A204.1 (cell line): ENCODE measurements around the gene FGD6.
"Not testable (repeated sequence)": the region's sequence is repeated elsewhere in the genome, so short reads cannot be mapped to it uniquely, and the experiment has no call there.

Source experiments
- FAIRE-seq: peaks from 2 replicates; lab custom pipeline; 2012; peaks lifted over from hg19 to GRCh38; lab: Jason Lieb, UNC

Gene FGD6

DNA sequence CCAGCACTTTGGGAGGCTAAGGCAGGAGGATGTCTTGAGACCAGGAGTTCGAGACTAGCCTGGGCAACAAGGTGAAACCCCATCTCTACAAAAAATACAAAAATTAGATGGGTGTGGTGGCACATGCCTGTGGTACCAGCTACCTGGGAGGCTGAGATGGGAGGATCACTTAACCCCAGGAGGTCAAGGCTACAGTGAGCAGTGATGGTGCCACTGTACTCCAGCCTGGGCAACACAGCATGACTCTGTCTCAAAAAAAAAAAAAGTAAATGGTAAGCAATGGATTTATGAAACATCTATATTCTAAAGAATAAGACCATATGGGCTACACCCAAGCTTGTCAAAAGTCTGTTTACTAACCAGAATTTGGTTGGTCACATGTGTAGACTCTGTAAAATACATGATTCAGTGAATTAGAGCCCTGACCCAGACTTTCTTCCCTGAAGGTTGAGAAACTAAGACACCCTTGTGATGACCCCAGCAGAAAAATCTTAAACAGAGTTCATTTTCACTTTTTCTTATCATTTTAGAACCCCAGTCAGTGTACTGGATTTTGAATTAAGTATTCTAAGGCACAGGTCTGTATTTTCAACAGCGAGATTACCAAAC, 12.1 kb downstream of the FGD6 start:
- FAIRE-seq, result no peak

DNA sequence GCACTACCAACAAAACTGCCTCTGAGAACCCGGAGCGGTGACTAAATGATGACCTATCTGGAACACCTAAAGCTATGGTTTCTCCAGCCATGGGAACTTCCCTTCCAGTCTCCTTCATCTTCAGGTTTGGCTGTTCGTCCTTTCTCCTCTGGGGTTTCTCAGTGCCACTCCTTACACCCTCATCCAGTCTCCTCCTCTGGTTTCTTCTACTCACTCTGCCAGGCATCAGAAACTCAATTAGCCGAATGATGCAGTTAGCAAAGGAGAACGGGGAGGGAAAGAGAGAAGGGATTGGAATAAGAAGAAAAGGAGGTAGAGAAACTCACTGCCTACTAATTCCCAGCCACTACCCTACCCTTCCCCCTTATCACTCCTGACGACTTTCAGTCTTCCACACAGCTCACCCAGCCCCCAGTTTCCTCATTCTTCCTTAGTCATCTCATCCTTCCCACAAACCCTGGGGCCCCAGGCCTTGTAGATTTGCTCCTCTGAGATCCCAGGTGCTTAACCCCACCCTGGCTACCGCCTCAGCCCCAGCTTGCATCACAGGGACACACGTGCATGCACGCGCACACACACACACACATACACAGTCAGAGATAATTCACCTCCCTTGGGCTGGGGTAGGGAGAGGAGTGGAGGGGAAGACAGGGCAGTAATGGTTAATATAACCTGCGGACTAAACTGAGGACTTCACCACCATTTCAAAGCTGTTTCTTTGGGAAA, 13.0 kb downstream of the FGD6 start:
- no peak for FAIRE-seq

DNA sequence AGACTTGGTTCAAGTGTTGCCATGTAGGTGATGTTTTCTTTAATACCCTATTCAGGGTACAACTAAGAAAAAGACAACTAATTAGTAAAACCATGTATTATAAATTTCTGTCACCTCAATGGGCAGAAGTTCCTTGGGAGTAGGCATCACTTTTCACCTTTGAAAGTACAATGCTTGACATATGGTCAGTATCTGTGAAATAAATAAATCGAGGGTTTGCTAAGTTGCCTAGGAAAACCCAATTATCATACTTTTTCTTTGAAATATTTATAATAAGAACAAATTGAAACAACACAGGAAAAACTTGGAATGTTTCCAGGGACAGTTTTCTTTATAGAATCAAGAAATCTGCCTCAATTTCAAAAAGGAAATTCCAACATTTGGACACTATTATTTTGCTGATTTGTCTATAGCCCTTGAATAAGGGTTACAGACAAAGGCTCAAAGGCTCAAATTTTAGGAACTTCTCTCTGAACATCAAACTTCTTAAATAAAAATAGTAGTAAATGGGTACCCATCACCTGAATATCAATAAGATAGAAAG, 13.7 kb downstream of the FGD6 start:
- FAIRE-seq, result no peak

DNA sequence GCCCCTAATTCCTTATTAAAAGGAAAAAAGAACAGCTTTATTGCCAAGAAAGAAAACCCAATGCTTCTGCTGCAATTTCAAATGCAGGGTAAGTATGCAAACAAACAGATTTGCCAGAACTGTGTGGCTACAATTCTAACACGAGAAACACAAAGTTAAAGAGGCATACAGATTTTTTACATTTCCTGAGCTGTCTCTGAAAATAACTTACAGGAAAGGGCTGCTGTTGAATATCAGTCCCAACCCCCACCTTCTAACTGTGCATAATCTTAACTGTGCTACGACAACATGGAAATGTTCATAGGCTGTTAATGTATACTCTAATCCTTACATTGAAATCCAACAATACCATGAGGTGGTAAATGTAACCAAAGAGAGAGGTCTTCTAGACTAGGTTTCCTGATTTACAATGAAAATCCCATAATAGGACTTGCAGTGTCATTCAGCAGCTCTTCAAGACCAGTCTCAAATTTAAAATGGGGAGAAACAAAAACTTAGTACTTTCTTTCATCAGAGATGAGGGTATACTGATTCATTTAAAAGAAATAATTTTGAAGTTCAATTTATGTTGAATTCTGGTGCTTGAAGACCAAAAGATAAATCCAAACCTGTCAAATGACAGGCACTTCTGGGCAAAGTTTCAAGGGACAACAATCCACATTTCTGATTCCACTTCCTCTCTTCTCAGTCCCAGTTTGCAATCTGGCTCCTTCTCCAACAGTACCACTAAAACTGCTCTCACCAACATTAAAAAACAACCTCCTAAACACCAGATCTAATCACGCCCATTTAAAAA, 14.4 kb downstream of the FGD6 start:
- no peak for FAIRE-seq

DNA sequence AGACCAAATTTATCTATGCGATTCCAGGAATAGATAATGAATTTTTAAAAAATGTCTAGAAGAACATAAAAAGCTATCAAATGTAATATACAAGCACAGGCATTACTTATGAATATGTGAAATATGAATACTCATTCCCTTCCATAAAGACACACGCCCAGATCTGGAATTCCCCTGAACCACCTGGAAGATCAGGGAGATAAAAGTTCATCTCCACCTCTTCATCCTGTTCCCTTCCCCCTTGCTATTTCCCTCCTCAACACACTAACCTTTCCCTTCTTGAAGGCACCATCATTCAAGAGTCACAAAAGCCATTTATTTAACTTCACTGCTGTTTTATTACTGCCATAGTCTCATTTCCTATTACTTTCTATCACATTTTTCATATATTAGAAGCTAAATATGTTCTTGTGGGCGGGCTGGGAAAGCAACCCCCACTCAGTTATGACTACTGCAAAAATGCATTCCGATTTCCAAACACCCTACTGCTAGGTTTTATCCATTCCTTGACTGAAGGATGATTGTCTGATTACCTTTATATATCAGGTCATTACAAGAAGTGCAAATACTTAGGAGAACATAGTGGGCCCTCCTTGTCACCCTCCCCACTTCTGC, 16.1 kb downstream of the FGD6 start:
- no peak for FAIRE-seq

DNA sequence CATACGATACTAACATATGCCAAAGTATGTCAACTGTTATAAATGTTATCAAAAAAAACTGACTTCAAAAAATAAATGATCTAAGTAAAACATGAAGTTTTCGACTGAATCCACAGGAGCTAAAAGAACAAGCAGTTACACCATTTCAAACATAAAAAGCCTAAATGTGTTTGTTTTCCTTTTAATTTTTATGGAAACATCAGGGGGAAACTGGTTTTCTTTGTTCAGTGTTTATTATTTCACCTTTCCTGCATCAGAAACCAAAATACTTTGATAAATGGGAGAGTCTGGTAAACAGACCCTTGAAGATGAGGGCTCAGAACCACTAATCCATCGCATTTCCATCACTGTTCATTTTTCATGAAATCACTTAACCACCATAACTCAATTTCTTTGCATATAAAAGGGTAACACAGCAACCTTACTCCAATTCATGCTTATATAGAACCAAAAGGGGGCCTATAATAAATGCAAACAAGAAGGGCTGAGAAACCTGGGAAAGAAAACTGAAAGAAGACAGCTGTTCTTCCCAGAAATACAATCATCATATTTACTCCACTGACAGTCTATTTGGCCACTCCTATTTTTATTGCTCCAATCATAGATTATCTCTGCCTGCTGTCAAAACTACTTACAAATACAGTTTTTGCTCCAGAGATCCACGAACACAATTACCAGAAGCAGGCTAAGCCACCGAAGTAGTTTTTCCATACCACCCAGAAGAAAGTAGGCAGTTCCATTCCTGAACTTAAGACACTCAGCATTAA, 17.0 kb downstream of the FGD6 start:
- no peak for FAIRE-seq

DNA sequence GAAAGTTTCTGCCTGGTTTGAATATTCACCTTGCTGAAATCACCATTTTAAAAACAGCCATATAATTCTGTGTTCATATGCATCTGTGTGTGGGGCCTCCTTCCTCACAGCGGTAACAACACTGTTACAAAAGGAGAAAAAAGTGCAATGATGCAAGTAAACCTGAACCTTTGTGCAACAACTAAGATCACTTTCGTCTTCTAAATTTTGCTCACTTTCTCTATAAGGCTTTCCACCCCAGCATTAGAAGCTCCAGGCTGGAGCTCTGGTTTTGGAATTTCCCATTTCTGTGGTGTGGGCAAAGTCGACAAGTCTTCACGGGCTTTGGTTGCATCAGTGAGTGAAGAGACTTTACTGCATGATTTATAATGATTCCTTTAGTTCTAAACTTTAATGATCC, 18.4 kb downstream of the FGD6 start:
- no peak for FAIRE-seq

DNA sequence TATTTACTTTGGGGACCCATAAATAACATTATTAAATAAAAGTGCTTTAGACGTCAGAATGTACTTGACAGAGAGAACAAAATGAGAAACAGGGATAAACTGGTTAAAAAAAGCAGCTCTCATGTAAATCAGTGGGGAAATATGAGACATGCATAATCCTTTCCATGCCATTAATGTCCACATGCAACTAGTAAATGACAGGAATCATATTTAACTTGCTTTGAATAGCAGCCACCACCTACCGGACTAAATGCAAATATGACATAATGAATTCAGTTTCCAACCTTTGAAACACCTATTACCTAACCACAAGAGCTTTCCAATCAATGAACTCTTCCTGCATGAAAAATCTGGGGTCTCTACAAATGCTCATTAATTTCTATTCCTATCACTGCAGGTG, 19.6 kb downstream of the FGD6 start:
- FAIRE-seq, result no peak

DNA sequence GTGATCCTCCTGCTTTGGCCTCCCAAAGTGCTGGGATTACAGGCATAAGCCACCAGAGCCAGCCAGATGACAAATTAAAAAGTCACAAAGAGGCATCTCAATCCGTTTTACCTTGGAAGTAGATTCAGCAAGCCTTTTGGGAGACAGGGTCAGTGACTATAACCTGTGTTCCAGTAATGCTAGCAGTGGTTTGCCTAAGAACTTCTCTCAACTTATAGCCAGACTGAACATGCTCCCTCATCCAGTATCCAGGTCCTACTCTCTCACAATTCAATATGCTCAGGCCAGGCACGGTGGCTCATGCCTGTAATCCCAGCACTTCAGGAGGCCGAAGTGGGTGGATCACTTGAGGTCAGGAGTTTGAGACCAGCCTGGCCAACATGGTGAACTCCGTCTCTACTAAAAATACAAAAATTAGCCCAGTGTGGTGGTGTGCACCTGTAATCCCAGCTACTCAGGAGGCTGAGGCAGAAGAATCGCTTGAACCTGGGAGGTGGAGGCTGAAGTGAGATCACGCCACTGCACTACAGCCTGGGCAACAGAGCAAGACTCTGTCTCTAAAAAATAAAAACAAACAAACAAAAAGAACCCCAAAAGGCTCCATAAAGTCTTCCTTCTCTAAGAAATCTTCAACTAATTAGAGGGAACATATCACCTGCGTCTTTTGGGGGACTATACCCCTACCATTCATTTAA, 20.2 kb downstream of the FGD6 start:
- FAIRE-seq, result not testable (repeated sequence)

DNA sequence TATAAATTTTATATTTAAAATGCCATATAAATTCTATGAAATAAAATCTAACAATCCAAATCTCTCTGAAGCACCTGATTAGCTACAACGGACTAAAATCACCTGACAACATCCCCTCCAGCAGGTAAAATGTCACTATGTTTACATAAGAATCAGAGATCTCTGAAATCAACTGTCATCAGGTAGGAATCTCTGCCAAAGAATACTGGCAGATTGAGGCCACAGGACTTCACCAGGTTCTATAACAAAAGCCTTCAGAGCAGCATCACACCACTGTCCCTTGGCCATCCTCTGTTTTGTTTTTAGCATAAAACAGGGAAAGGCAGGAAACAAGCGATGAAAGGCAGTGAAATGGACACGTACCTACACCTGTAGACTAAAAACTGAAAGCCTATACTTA, 22.1 kb downstream of the FGD6 start:
- no peak for FAIRE-seq

DNA sequence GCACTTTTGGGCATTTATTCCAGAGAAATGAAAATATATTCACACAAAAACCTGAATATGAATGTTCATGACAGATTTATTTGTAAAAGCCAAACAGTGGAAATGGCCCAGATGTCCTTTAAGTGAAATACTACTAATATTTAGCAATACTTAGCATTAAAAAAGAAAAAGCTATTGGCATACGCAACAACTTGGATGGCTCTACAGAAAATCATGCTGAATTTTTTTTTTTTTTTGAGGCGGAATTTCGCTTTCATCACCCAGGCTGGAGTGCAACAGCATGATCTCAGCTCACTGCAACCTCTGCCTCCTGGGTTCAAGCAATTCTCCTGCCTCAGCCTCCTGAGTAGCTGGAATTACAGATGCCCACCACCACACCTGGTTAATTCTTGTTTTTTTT, 24.1 kb downstream of the FGD6 start:
- no peak for FAIRE-seq

DNA sequence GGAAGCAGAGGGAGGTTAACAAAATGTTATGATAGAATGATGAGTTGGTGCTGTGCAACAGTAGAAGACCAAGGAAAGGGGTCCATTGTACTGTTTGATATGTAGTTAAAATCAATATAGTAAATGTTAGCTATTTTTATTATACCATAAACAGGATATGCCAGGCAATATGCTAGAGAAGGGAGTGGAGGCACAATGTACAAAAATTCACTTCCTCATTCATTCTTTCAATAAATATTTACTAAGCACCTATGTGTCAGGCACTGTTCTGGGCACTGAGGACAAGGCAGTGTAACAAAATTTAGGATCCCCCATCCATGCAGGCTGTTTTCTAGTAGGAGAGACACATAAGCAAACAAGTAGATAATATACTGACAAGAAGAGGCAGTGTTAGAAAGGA, 25.0 kb downstream of the FGD6 start:
- FAIRE-seq, result no peak

DNA sequence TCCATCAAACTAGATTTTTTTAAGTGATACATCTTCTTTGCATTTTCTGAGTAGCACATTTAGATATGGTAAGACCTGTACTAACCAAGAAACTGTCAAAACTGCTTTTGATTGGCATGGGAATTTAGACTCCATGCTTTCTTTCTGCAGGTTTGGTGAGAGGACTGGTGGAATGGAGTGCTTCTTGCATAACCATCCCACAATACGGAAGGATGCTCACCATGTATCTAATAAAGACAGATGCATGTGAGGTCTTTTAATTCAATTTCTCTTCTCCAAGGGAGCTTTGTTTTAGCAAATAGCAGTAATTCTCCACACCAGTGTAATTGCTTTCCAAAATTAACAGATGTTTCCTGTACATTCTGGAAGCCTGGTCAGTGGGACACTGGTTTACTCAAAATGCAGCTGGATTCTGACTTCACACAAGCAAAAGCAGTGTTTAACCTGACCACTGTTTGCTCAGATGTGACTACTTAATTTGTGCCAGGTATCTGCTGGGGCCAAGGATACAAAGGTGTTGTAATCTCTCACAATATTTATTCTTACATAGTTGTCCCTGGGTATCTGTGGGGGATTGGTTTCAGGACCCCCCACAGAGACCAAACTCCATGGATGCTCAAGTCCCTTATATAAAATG, 26.1 kb downstream of the FGD6 start:
- FAIRE-seq, result no peak

DNA sequence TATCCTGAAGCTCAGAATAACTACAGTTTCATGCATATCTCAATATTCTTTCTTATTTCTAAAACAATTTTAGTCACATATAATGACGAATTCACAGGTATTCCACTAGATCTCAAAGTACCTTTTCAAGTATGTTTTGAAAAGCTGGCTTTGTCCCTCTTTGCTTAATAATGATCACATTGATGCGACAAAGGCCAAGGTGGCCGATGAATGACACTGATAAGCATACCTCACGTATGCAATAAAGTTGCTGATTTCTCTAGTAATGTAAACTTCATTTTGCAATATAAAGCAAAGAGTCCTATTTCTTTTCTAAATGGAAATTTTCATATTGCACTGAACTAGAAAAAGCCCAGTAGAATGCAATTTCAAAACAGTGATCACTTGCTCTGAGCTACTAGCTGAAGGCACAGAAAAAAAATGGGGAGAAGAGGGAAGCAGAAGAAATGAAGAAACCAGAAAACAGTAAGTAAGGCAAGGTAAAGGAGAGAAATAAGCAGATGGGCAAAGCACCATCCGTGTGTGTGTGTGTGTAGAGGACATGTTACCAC, 29.3 kb downstream of the FGD6 start:
- no peak for FAIRE-seq

DNA sequence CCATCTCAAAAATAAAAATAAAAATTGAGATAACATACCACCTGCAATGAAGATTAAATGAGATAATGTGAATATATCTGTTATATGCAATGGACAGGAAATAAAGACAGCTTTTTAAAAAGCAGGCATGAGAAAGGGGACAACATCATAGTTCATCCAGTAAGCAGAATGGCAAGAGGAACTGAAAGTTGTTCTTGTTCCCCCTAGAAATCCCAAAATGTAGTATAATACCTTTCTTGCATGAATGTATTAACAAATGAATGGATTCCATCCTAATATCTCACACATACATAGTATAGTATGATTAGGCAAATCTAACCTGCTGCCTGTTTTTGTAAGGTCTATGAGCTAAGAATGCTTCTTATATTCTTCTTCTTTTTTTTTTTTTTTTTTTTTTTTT, 31.4 kb downstream of the FGD6 start:
- FAIRE-seq, result no peak

DNA sequence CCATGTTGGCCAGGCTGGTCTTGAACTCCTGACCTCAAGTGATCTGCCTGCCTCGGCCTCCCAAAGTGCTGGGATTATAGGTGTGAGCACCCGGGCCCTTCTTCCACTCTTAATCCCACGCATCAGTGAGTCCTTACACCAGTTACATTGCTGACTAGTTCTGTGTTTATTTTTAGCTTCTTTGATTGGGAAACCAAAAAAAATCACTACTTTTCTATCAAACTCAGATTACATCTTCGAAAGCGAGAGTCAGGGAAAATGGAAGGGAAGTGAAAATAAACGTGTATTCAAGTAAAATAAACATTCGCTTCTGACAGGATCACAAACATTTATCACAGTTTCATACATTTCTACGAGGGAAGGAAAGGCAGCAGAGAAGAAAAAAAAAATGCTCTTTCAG, 32.2 kb downstream of the FGD6 start:
- FAIRE-seq, result no peak

DNA sequence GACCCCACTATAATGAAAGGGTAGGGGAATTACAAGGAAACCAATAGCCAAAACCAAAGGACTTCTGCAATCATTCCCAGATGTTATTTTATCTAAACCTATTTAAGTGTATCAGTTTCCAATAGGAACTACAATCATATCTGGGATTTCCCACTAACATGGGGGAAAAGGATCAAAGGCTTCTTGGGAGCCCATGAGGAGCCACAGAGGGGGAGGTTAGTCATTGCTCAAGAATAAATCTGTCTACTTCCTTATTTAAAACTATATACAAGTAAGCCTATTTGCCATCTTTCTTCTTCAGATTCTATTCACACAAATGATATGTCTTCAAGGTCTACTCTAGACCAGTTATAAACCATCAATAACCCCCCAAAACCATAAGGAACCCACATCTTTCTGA, 33.1 kb downstream of the FGD6 start:
- FAIRE-seq, result no peak

DNA sequence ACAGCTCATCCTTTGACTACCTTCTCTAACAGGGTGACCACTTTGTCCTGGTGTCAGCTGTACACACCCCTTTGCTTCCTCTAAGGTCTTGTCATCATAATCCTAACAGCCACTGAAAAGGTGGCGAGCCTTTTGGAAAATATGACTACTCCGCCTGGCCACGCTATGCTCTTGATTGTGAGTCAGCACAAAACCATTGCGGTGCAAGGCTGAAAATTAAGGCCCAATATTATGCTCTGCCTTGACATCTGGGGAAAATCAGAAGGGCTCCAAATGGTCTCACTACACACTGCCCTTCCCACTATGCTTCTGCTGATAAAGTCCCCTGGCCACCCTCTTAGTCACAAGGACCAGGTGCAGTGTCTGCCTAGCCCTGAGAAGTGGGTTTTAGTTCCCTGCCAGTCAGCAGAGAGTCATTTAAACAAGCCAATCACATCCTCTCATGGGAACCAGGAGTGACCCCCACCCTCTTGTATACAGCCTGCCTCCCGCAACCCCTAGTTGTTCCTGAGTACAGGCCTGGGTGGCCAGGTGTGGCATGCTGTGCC, 34.3 kb downstream of the FGD6 start:
- no peak for FAIRE-seq

DNA sequence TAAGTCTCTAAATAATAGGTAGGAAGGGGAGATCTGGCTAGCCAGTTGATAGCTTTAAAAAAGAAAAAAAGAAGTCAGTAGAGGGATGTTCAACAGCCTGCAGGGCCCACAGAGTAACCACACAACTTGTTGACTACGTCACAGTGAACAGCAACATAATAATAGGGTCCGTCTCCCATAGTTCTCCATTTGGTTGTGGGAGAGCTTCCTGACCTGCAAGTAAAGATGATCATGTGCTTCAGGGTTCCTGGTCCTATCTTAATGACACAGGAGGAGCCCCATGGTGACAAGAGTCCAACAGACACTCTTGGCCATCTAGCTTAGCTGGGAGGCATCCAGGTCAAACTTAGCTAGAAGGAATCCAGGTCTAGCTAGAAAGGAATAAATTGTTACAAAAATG, 36.2 kb downstream of the FGD6 start:
- no peak for FAIRE-seq

DNA sequence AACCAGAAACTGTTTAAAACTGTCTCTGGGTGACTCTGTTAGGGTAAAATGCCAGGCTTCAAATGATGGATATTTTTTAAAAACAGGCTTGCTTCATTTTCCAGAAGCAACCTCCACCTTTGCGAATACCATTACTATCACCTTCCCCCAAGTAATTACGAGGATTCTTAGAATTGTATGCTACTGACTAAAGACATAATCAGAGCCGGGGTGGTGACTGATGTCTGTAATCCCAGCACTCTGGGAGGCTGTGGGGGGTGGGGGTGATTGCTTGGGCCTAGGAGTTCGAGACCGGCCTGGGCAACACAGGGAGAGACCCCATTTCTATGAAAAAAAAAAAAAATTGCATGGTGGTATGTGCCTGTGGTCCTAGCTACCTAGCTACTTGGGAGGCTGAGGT, 38.3 kb downstream of the FGD6 start:
- FAIRE-seq, result no peak
